Panc1 (cell line): Measurements from ENCODE around the gene SNPH. TPM values are rescaled to one million over a fixed set of nuclear protein-coding genes. Genes with fewer than 3 reads are reported as not detected.

Experiments
- ATAC-seq: fragments of 200-7000 bp; cut with Tn5 transposase; 2 replicates; pipeline ENCODE4 v1.9.1; 2020; ENCODE audit warnings: mild to moderate bottlenecking, moderate library complexity
- BruUV-seq: library from RNA; stranded (reverse); fragments of 400-500 nt; replicated peaks from 2 replicates; lab custom pipeline; 2021; lab: Mats Ljungman, UMichigan
- CTCF ChIA-PET: fragments of 300-600 bp; sonication (Branson Sonifier 250); formaldehyde crosslinking; loops from one replicate; lab custom pipeline; 2022; ENCODE audit warnings: antibody characterized with exemption; lab: Charles Lee
- POLR2A ChIA-PET: fragments of 300-600 bp; sonication (Branson Sonifier 250); formaldehyde crosslinking; loops from one replicate; lab custom pipeline; 2022; ENCODE audit warnings: antibody characterized with exemption; lab: Charles Lee
- DNase-seq: peaks from one replicate; pipeline ENCODE4 v3.0.0-alpha.2; 2010; ENCODE audit warnings: low read depth, low spot score
- H3K27ac ChIP-seq: 2 replicates; pipeline ENCODE4 v1.5.1; 2011; ENCODE audit warnings: mild to moderate bottlenecking, low read length, inconsistent platforms
- H3K27me3 ChIP-seq: fragments of 200-500 bp; sonication (Bioruptor generic); 2 replicates; pipeline ENCODE4 v1.6.0; 2014; ENCODE audit warnings: low read length, inconsistent platforms; ENCODE audit not compliant: control insufficient read depth, insufficient read depth
- H3K36me3 ChIP-seq: fragments of 200-500 bp; sonication (Bioruptor generic); 2 replicates; pipeline ENCODE4 v1.5.1; 2014; ENCODE audit warnings: inconsistent platforms, mild to moderate bottlenecking, low read length, moderate library complexity; ENCODE audit not compliant: control insufficient read depth, insufficient read depth
- H3K4me1 ChIP-seq: 2 replicates; pipeline ENCODE4 v1.5.1; 2011; ENCODE audit warnings: inconsistent platforms, mild to moderate bottlenecking, low read length, moderate library complexity; ENCODE audit not compliant: control insufficient read depth, insufficient read depth
- H3K4me3 ChIP-seq, 2 experiments: 2 replicates each; pipeline ENCODE4 v1.5.1; 2011 to 2012; ENCODE audit warnings: low read depth in 2 of 2, low read length in 2 of 2, mild to moderate bottlenecking in 2 of 2, inconsistent platforms in 1 of 2, moderate library complexity in 1 of 2
- H3K9me3 ChIP-seq: fragments of 200-500 bp; sonication (Bioruptor generic); 2 replicates; pipeline ENCODE4 v1.5.1; 2014; ENCODE audit warnings: low read depth, mild to moderate bottlenecking, inconsistent platforms, low read length, moderate library complexity; ENCODE audit not compliant: control insufficient read depth, insufficient read depth
- POLR2AphosphoS5 ChIP-seq: IDR thresholded peaks from 2 replicates; pipeline ENCODE4 v1.6.1; 2012; ENCODE audit warnings: mild to moderate bottlenecking, low read depth, low read length, moderate library complexity
- SIN3A ChIP-seq: IDR thresholded peaks from 2 replicates; pipeline ENCODE4 v1.6.1; 2012; ENCODE audit warnings: low read depth, mild to moderate bottlenecking, low read length, moderate library complexity, borderline replicate concordance; ENCODE audit not compliant: insufficient read depth
- TCF7L2 ChIP-seq: IDR thresholded peaks from 2 replicates; pipeline ENCODE4 v1.6.1; 2011; ENCODE audit warnings: mild to moderate bottlenecking, low read depth, low read length, inconsistent platforms
- in situ Hi-C: cut with HindIII; loops from 2 replicates; pipeline ENCODE4 v1.10.0; 2016; ENCODE audit warnings: low sequenced_read_pairs, low pct_unique_long_range_greater_than_20kb
- intact Hi-C: fragments of 100-400 bp; cut with micrococcal nuclease; formaldehyde crosslinking; loops from one replicate; pipeline ENCODE4 v1.10.0; 2022; ENCODE audit not compliant: unreplicated experiment
- total RNA-seq: library from RNA; stranded (reverse); gene quantifications from one replicate; pipeline ENCODE4 v1.2.1, GENCODE V29; 2021; ENCODE audit not compliant: unreplicated experiment
- TF ChIP-seq, protein P1 (sequence below): fragments of 450-650 bp; IDR thresholded peaks from 2 replicates; pipeline ENCODE4 v1.5.1; 2017; ENCODE audit warnings: mild to moderate bottlenecking
- TF ChIP-seq, protein P2 (sequence below), 2 experiments: IDR thresholded peaks; 2 replicates each; pipeline ENCODE4 v1.6.1; 2011 to 2012; ENCODE audit warnings: low read depth in 2 of 2, control low read depth in 1 of 2, low read length in 1 of 2, mild to moderate bottlenecking in 1 of 2, moderate library complexity in 1 of 2; ENCODE audit not compliant: insufficient read depth in 1 of 2

The SNPH gene
- total RNA-seq, 1 experiment from 2014 or later, result 6.4 TPM

DNA sequence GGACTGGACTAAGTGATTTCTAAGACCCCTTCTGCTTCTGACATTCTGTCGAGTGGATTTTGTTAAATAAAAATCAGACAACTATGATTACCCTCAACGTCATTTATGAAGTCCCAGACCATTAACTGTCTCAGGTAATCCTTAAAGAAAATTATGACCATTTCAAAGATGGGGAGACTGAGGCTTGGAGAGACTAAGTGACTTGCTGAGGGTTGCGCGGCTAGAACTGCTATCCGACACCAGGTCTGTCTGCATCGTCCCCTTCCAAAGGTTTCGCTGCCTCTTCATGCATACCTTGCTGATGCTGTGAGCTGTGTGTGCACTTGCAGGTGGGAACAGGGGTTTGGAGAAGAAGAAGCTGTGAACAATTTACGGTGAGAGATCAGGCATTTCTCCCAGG, 3.1 kb downstream of the SNPH start:
- intact Hi-C loops (no loop called here), in situ Hi-C loops (no loop called here)
- no peak overlapping the region for H3K4me3 ChIP-seq
- peaks cover 7% of the 10 kb centered on the region; the same call in 1 of the 2 replicates for H3K4me1 ChIP-seq
- no peaks in the 10 kb centered on the region for H3K36me3 ChIP-seq
- ChIA-PET CTCF (no interaction called here), POLR2A (no interaction called here)
- no peaks in the 10 kb centered on the region for H3K27me3 ChIP-seq
- no peak for ATAC-seq
- no TSS peak for BruUV-seq
- H3K9me3 ChIP-seq, result no peaks in the 10 kb centered on the region
- TF ChIP-seq, protein P1, sequence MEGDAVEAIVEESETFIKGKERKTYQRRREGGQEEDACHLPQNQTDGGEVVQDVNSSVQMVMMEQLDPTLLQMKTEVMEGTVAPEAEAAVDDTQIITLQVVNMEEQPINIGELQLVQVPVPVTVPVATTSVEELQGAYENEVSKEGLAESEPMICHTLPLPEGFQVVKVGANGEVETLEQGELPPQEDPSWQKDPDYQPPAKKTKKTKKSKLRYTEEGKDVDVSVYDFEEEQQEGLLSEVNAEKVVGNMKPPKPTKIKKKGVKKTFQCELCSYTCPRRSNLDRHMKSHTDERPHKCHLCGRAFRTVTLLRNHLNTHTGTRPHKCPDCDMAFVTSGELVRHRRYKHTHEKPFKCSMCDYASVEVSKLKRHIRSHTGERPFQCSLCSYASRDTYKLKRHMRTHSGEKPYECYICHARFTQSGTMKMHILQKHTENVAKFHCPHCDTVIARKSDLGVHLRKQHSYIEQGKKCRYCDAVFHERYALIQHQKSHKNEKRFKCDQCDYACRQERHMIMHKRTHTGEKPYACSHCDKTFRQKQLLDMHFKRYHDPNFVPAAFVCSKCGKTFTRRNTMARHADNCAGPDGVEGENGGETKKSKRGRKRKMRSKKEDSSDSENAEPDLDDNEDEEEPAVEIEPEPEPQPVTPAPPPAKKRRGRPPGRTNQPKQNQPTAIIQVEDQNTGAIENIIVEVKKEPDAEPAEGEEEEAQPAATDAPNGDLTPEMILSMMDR, result no peak
- no peak for TF ChIP-seq TCF7L2
- no peak for TF ChIP-seq POLR2AphosphoS5
- no peak for TF ChIP-seq SIN3A
- TF ChIP-seq, protein P2, sequence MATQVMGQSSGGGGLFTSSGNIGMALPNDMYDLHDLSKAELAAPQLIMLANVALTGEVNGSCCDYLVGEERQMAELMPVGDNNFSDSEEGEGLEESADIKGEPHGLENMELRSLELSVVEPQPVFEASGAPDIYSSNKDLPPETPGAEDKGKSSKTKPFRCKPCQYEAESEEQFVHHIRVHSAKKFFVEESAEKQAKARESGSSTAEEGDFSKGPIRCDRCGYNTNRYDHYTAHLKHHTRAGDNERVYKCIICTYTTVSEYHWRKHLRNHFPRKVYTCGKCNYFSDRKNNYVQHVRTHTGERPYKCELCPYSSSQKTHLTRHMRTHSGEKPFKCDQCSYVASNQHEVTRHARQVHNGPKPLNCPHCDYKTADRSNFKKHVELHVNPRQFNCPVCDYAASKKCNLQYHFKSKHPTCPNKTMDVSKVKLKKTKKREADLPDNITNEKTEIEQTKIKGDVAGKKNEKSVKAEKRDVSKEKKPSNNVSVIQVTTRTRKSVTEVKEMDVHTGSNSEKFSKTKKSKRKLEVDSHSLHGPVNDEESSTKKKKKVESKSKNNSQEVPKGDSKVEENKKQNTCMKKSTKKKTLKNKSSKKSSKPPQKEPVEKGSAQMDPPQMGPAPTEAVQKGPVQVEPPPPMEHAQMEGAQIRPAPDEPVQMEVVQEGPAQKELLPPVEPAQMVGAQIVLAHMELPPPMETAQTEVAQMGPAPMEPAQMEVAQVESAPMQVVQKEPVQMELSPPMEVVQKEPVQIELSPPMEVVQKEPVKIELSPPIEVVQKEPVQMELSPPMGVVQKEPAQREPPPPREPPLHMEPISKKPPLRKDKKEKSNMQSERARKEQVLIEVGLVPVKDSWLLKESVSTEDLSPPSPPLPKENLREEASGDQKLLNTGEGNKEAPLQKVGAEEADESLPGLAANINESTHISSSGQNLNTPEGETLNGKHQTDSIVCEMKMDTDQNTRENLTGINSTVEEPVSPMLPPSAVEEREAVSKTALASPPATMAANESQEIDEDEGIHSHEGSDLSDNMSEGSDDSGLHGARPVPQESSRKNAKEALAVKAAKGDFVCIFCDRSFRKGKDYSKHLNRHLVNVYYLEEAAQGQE (IDR thresholded peaks at IDR 0.05; ENCODE audit: insufficient read depth in 1 of 2, low read depth in 2 of 2, low read length in 1 of 2), result no peak
- H3K27ac ChIP-seq, result no peak overlapping the region
- no peak for DNase-seq

DNA sequence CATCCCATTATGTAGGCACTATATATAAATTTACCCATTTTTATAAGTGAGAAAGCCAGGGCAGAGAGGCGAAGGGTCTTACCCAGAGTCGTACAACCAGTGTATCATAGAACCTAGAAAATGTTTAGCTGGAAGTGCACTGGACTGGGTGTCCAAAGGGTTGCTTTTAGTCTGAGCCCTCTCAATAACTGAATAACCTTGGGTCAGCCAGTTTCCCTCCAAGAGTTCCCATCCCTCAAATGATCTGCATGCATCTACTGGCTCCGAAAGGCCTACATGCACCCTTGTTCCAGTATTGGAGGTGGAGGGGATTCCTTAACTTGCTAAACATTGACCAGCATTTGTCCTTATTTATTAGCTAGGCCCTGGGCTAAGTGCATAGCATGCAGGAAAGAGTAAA, 3.8 kb downstream of the SNPH start:
- CTCF ChIA-PET, result no interaction called here

More for the DNA sequence above, 3.8 kb downstream of the SNPH start:
- ATAC-seq, result no peak
- Histone ChIP-seq H3K27ac (no peak overlapping the region), H3K36me3 (no peaks in the 10 kb centered on the region), H3K4me3 (no peak overlapping the region), H3K9me3 (no peaks in the 10 kb centered on the region), H3K4me1 (peaks cover 7% of the 10 kb centered on the region; the same call in 1 of the 2 replicates), H3K27me3 (no peaks in the 10 kb centered on the region)
- no peak for DNase-seq
- no peak for TF ChIP-seq TCF7L2
- TF ChIP-seq SIN3A, result no peak
- TF ChIP-seq, protein P2 (IDR thresholded peaks at IDR 0.05; ENCODE audit: insufficient read depth in 1 of 2, low read depth in 2 of 2, low read length in 1 of 2), result no peak
- TF ChIP-seq POLR2AphosphoS5, result no peak
- TF ChIP-seq, protein P1, result no peak
- POLR2A ChIA-PET, result no interaction called here
- intact Hi-C loops, result no loop called here
- in situ Hi-C loops, result no loop called here
- BruUV-seq, result no TSS peak
